ENCODE measurements around the gene SLC25A11.

The SLC25A11 gene

GRCh38 chr17:4893272-4893671 is 46.6 kb downstream of the SLC25A11 start:
- DNase-seq = no peak

GRCh38 chr17:4892499-4893221 is 47.2 kb downstream of the SLC25A11 start:
- DNase-seq = no peak

- DNase-seq = no peak
Measured at GRCh38 chr17:4891411-4892410, 48.1 kb downstream of the SLC25A11 start.

GRCh38 chr17:4887581-4887980 is 52.3 kb downstream of the SLC25A11 start:
- no peak for DNase-seq
